ENCODE measurements around the gene DNAH1.

- TF ChIP-seq CTCF (IDR thresholded peaks at IDR 0.05) (no peak), EP300 (IDR thresholded peaks at IDR 0.05) (no peak), POLR2A (IDR thresholded peaks at IDR 0.05) (no peak)
These were observed 25.0 kb downstream of the DNAH1 start for GRCh38 chr3:52341123-52341522.
